Activated T-cell treated with anti-CD3 and anti-CD28 coated beads, Interleukin-2, amount 50 U/mL, for 4 hours (primary cell): ENCODE results near the gene PIP4K2B. TPM values are rescaled to one million over a fixed set of nuclear protein-coding genes. Genes with fewer than 3 reads are reported as not detected.
A peak's percentile ranks its signal among the peaks of the same experiment; 100 is the strongest.

Experiments
- ATAC-seq, 2 donors: fragments of 200-7000 bp; cut with Tn5 transposase; one replicate each; pipeline ENCODE4 v1.10.0; 2021
- DNase-seq: peaks from one replicate; pipeline ENCODE4 v3.0.0-alpha.2; 2020
- H3K27me3 Mint-ChIP-seq: one replicate; pipeline ENCODE4 v1.8.0; 2021; ENCODE audit warnings: low read depth, mixed read lengths
- H3K36me3 Mint-ChIP-seq: one replicate; pipeline ENCODE4 v1.8.0; 2022; ENCODE audit warnings: mixed read lengths; ENCODE audit not compliant: insufficient read depth
- H3K4me1 Mint-ChIP-seq: one replicate; pipeline ENCODE4 v1.8.0; 2021; ENCODE audit warnings: low read depth, mixed read lengths
- H3K4me3 Mint-ChIP-seq: one replicate; pipeline ENCODE4 v1.8.0; 2021; ENCODE audit warnings: mild to moderate bottlenecking, moderate library complexity, mixed read lengths
- H3K9me3 Mint-ChIP-seq: one replicate; pipeline ENCODE4 v1.8.0; 2021; ENCODE audit warnings: mixed read lengths
- total RNA-seq, 3 donors: library from RNA; stranded (reverse); gene quantifications; one replicate each; pipeline ENCODE4 v1.2.1, GENCODE V29; 2021

PIP4K2B gene
- total RNA-seq, 3 donors from 2014 or later = 33.6 to 40.5 (median 39.3) TPM

DNA sequence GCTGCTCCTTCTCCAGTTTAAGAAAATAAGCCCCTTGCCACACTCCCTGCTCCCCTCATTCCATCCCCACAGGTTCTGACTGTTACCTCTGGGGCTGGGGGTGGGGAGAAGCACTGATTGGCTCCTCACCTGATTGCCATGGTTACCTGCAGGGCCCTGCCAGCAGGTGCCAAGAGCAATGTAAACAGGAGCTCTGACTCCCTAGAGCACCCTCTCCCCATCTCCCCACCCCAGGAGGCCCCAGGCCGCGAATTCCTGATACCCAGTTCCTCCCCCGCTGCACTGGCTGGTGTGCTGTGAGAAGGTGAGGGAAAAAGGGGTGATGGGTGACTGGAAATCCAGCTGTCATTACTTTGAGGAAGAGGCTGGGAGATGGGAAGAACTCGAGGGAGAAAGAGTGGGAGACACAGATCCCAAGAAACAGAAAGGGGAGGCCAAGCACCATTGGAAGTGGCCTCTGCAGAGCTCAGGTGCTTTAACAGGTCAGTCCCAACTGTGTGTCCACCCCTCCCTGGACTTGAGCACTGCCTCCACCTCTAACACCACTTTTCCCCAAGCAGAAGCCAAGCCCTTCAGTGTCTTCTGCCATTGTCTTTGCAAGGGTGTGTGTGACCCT is 55.7 kb downstream of the PIP4K2B start:
- Mint-ChIP-seq H3K27me3 (peaks cover 28% of the 10 kb centered on the region), H3K4me1 (peaks cover 5% of the 10 kb centered on the region), H3K4me3 (no peak overlapping the region), H3K36me3 (no peaks in the 10 kb centered on the region), H3K9me3 (no peaks in the 10 kb centered on the region)
- DNase-seq = no peak
- no peak for ATAC-seq

DNA sequence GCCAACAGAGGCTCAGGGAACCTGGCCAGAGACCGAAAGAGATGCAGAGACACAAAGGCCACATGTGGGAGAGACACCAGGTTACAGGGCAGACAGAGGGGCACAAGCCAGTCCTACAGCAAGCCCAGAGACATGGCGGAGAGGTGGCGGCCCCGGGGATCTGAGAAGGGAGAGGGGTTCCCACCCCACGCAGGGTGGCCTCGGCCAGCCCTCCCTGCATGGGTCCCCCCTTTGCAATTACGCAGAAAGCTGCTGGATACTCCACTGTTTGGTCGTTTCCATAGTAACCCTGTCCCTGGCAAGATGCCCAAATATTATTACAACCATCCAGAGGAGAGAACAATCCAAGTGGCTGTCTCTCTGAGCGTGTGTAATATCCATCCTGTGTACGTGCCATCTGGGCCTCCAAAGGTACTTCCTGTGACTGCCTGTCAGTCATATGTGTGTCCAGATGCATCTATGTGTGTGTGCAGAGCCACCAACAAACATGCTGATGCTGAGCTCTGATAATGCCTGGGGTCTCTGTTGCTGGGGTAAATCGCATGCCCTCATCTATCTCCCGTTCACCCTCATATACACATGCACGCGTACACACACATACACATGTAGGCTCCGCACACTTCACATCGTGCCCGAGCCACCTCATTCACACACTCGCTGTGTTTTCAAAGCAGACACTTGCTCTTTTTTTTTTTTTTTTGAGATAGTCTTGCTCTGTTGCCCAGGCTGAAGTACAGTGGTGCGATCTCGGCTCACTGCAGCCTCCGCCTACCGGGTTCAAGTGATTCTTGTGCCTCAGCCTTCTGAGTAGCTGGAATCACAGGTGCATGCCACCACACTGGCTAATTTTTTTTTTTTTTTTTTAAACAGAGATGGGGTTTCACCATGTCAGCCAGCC is 56.7 kb downstream of the PIP4K2B start:
- Mint-ChIP-seq H3K4me1 (peaks cover 4% of the 10 kb centered on the region), H3K4me3 (no peak overlapping the region), H3K36me3 (no peaks in the 10 kb centered on the region), H3K9me3 (no peaks in the 10 kb centered on the region), H3K27me3 (peaks cover 23% of the 10 kb centered on the region)
- no peak for DNase-seq
- no peak for ATAC-seq

DNA sequence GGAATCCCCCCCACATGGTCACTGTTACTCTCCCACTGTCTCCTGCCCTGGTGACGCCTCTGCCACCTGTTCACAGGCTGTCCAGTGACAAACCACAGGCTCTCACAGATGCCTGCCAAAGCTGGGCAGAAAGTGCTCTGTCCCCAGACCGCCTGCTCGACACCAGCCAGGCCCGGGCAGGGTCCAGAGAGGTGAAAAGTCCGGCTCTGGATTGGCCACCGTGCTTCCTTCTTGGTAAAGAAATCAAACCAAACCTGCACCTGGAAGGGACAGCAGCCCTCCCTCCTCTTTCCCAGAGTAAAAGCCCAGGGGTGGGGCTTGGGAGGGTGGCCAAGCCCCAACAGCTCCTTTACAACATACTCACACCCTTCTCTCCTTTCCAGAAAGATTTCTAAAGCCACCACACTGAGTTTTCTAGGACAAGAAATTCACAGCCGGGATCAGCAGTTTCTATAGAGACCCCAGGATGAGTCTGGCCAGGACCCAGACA is 57.4 kb downstream of the PIP4K2B start:
- Mint-ChIP-seq H3K4me1 (peaks cover 4% of the 10 kb centered on the region), H3K4me3 (no peak overlapping the region), H3K27me3 (peaks cover 23% of the 10 kb centered on the region), H3K36me3 (no peaks in the 10 kb centered on the region), H3K9me3 (no peaks in the 10 kb centered on the region)
- DNase-seq (no peak), ATAC-seq (no peak)

DNA sequence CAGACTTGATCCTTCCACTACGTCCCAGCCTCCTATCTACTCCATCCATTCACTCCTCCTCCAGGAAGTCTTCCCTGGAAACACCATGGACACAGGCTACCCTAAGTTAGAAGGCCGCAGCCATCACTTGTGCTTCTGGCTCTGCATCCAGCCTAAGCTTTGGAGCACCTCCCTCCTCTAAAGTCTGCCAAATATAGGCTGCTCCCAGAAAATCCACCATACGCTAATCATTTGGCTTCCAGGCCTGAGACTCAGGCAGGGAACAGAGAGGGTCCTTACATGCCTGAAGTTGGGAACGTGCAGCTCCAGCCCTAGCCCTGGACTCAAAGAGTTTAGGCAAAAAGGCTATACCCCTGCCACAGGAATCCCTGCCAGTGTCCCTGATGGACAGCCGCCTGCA is 57.9 kb downstream of the PIP4K2B start:
- peaks cover 18% of the 10 kb centered on the region for H3K27me3 Mint-ChIP-seq
- H3K9me3 Mint-ChIP-seq = no peaks in the 10 kb centered on the region
- H3K4me1 Mint-ChIP-seq = no peaks in the 10 kb centered on the region
- DNase-seq (no peak), ATAC-seq (no peak)
- H3K36me3 Mint-ChIP-seq = no peaks in the 10 kb centered on the region
- no peak overlapping the region for H3K4me3 Mint-ChIP-seq

DNA sequence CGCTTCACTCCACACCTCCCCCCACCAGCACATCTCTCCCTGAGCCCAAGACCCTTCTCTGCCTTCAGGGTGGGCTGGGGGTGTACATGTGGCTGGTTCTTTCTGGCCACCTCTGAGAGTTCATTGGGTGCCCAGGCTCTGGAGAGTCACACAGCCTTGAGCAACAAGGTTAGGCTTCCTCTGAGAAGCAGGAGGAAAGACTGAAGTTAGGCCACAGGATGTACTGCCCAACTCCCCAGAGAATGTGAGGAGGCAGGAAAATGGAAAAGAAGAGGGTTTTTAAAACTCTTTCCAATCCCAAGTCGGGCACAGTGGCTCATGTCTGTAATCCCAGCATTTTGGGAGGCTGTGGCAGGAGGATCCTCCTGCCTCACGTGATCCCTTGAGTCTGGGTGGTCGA is 58.5 kb downstream of the PIP4K2B start:
- Mint-ChIP-seq H3K27me3 (peaks cover 11% of the 10 kb centered on the region), H3K9me3 (no peaks in the 10 kb centered on the region), H3K36me3 (no peaks in the 10 kb centered on the region), H3K4me3 (no peak overlapping the region), H3K4me1 (no peaks in the 10 kb centered on the region)
- DNase-seq (no peak), ATAC-seq (no peak)

DNA sequence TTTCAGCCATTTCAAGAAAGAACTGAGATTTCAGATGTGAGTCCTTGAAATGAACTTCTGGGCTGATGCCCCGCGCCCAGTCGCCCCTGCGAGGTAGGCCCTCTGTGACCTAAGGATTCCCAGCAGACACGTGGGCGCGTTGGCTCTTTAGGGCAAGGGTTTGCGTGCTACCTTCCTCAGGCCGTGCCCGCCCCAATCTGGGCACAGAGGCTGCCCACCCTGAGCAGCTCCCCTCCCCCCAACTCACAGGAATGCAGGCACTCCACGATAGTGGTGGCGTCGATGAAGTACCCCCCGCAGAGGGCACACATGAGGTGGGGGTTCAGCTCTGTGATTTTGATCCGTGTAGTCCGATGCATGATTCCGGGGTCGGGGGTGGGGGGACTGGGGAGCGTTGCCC is 59.3 kb downstream of the PIP4K2B start:
- no peak for DNase-seq
- Mint-ChIP-seq H3K9me3 (no peaks in the 10 kb centered on the region), H3K27me3 (peaks cover 7% of the 10 kb centered on the region), H3K4me3 (no peak overlapping the region), H3K4me1 (peaks cover 5% of the 10 kb centered on the region), H3K36me3 (no peaks in the 10 kb centered on the region)
- ATAC-seq = no peak

DNA sequence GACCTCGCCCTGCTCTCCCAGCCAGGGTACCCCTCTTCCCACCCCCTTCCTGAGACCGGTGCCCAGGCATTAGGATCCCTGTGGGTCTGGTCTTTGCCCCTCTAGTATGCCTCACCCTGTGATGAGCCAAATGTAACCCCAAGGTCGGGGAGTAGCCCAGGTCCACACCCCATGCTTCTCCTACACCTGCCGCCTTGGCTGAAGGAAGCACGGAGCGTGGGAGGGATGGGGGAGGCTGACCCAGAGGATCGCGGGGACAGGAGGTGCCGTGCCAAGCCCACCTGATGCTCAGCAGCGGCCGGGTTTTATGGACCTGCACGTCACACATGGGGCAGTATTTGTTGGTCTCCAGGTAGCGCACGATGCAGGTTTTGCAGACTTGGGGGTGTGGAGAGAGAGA is 60.1 kb downstream of the PIP4K2B start:
- Mint-ChIP-seq H3K4me3 (no peak overlapping the region), H3K4me1 (peaks cover 12% of the 10 kb centered on the region), H3K36me3 (no peaks in the 10 kb centered on the region), H3K27me3 (peaks cover 4% of the 10 kb centered on the region), H3K9me3 (no peaks in the 10 kb centered on the region)
- DNase-seq (no peak), ATAC-seq (no peak)

DNA sequence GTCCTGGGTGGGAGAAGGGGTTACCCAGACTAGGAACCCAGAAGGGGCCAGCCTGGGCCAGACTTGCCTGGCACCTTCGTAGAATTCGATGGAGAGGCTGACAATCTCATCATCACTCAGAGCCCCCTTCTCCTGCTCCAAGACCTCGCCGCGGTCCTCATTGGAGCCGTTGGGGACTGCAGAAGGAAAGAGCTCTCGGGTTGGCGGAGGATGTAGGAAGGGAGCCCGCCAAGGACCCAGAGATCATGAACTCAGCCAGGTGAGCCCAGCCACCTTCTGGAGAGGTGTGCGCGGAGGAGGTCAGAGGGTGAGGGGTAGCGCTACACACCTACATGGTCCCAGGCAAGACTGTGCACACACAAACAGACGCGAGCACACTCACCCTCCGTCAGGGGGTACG is 60.7 kb downstream of the PIP4K2B start:
- peaks cover 18% of the 10 kb centered on the region for H3K4me1 Mint-ChIP-seq
- no peaks in the 10 kb centered on the region for H3K36me3 Mint-ChIP-seq
- no peak for ATAC-seq
- no peak for DNase-seq
- no peaks in the 10 kb centered on the region for H3K9me3 Mint-ChIP-seq
- peaks cover 4% of the 10 kb centered on the region for H3K27me3 Mint-ChIP-seq
- no peak overlapping the region for H3K4me3 Mint-ChIP-seq

DNA sequence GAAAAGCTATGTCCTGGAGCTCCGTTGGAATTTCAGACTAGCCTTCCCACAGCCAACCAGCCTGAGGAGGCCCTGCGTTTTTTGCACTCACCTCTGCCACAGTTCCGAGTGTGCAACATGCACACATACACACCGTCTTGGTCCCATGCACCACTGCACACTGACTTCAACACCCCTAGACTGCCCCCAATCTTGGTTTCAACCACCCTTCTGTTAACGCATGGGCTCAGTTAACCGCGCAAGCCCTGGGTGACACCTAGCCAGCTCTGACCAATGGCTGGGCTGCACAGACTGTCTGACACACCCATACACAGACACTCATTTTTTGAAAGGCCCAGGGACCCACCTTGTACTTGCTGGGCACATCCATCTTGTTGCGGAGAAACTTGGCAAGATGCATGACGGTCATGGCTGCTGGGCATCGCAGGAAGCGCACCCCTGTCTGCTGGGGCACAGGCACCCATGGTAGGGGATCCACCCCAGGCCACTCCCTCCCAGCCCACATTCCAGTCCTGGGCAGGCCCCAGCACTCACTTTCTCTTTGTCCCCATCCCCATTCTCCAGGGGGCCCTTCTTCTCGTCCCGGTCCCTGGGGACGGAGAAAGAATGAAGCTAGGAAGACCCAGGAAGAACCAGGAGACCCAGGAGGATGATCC is 61.2 kb downstream of the PIP4K2B start:
- ATAC-seq = no peak
- H3K4me1 Mint-ChIP-seq = peaks cover 22% of the 10 kb centered on the region
- H3K4me3 Mint-ChIP-seq = no peak overlapping the region
- no peaks in the 10 kb centered on the region for H3K36me3 Mint-ChIP-seq
- DNase-seq = no peak
- no peaks in the 10 kb centered on the region for H3K9me3 Mint-ChIP-seq
- peaks cover 2% of the 10 kb centered on the region for H3K27me3 Mint-ChIP-seq

DNA sequence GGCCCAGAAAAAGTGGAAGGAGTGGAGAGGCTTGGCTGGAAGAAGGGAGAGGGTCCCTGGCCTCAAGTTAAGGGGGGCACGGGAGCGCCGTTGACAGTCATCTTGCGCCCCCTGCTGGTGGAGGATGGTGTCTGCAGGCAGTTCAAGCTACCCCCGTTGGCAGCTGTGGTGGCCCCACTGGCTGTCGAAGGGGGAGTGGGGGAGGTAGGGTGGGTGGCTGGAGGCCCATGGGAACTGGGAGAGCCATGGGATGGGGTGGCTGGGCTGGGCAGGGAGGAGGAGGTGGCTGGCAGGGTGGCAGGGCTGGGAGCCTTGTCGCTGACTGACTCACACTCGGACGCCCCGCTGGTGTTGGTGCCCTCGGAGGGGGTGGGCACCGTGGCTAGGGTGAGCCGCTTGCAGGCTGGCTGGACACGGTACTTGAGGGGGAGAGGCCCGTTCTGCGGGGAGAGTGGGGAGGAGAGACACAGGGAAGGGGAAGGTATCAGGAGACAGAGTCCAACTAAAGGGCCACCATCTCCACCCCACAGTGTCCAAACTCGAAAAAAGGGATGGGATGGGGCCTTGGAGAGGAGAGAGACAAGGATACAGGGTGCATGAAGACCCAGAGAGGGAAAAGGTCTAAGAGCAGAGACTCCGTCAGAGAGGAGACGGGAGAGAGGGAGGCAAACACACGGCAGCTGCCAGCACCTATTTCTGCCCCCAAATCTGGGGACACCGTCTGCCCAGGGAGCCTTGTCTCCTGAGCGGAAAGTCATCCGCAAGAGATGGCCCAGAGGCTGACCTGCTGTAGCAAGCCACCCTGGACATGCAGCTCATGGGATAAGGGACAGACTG is 64.0 kb downstream of the PIP4K2B start:
- Mint-ChIP-seq H3K9me3 (no peaks in the 10 kb centered on the region), H3K27me3 (no peaks in the 10 kb centered on the region), H3K36me3 (peaks cover 2% of the 10 kb centered on the region), H3K4me1 (peaks cover 48% of the 10 kb centered on the region), H3K4me3 (no peak overlapping the region)
- ATAC-seq (no peak), DNase-seq (peak; percentile 79)

DNA sequence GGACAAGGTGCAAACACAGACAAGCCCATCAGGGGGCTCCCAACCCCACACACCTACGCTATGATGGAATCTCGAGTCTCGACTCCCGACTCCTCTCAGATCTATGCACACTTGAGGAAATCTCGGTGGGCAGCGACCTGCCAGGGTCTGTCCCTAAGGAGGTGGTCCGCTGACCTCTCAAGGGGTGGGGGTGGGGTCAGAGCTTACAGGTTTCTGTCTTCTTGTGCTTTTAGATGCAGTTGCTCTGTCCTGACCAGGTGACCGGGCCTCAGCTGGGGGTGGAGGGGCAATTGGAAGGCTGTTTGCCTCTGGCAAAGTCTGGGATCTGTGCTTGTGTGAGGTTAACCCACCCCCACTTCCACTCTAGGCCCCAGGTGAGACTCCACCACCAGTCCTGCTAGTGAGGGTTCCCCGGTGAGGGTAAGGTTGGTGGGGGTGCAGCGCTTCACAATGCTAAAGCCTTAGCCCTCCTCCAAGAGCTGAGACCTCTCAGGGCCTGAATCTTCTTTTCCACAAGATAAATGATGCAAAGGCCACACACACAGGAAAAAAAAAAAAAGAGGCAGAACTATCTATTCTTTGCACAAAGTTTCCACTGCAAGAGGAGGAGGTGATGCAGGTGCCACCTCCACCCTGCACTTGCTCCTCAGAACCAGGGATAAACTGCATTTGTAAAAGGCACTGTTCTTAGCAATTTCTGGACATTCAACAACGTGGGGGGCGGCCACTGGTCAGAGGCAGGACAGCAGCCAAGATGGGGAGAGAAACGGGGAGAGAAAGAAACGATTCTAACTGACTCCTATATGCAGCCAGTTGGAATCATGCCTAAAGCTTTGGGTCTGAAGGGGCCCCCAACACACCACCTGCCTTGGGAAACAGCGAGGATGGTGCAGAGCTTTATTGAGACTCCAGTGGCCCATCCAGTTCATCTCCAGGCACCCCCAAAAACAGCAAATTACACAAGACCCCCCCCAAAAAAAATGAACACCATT is 65.1 kb downstream of the PIP4K2B start:
- H3K9me3 Mint-ChIP-seq = no peaks in the 10 kb centered on the region
- no peak for DNase-seq

DNA sequence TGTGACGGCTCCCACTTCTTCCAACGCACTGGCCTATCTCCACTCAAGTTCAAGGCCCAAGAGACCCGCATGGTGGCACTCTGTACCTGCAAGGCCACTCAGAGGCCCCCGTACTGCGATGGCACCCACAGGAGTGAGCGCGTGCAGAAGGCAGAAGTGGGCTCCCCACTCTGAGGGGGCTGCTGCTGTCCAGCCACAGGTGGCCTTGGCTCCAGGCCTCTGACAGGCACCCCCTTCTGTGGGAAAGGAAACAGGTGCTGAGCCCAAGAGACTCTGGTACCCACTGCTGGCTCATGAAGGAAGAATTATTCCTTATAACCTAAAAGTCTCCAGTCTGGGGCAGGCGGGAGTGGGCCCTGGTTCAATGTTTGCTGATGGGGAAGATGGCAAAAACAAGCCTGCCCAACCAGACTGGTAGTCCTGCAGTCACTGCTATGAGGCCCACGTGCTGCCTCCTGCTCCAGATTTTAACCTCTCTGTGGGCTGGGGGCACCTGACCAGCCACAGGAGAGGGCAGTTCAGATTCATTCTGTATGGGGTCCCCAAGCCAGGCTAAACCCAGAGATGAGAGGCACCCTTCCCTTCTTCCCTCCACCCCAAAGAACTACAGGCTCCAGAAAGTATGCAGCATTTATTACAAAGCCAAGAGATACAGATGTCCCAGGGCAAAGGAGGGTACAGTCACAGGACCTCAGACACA is 65.9 kb downstream of the PIP4K2B start:
- Mint-ChIP-seq H3K27me3 (no peaks in the 10 kb centered on the region), H3K4me3 (no peak overlapping the region), H3K36me3 (peaks cover 2% of the 10 kb centered on the region), H3K4me1 (peaks cover 61% of the 10 kb centered on the region), H3K9me3 (no peaks in the 10 kb centered on the region)
- no peak for DNase-seq
- no peak for ATAC-seq

More for the DNA sequence above, 65.1 kb downstream of the PIP4K2B start:
- ATAC-seq = no peak
- H3K36me3 Mint-ChIP-seq = peaks cover 2% of the 10 kb centered on the region
- peak overlapping the region; percentile 68 for H3K4me3 Mint-ChIP-seq
- peaks cover 52% of the 10 kb centered on the region for H3K4me1 Mint-ChIP-seq
- H3K27me3 Mint-ChIP-seq = no peaks in the 10 kb centered on the region
